GM21526 (cell line): ENCODE measurements around the gene TPST2.

Source experiments
- ATAC-seq: cut with Tn5 transposase; IDR thresholded peaks from one replicate; pipeline ENCODE4 v1.9.1; 2021; ENCODE audit warnings: moderate library complexity; ENCODE audit not compliant: unreplicated experiment, low FRiP score

Gene TPST2

DNA sequence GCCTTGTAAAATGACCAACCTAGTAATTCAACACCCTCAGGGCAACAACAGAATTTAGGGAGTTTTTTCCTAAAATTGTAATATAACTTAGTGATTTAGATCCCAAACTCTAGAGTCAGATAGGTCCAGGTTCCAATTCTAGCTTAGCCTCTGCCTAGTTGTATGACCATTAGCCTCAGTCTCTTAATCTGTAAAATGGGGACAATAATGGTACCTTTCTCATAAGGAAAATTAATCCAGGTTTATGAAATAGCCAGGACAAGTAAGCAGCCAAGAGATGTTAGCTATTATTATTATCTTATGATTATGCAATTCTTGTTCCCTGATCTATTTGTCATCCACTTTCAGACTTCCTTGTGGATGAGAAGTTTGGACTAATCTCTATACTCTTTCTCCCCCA lies 81.8 kb downstream of the TPST2 start:
- ATAC-seq, result no peak

DNA sequence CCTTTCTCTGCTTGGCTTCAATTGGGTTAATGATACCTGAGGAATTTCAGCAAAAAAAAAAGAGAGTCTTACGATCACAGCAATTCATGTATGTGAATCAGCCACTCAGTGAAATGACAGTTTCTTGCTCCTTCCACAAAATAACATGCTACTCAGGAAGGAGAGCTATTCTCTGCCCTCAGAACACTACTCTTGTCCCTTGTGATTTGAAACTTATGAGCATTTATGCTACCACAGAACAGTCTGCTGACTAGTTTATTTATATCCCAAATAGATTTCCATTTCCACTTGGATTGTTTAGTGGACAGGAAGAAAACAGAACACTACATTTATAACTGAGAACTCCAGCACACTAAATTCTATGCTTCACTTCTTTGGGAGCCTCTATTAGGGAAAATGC lies 86.2 kb downstream of the TPST2 start:
- ATAC-seq, result no peak

DNA sequence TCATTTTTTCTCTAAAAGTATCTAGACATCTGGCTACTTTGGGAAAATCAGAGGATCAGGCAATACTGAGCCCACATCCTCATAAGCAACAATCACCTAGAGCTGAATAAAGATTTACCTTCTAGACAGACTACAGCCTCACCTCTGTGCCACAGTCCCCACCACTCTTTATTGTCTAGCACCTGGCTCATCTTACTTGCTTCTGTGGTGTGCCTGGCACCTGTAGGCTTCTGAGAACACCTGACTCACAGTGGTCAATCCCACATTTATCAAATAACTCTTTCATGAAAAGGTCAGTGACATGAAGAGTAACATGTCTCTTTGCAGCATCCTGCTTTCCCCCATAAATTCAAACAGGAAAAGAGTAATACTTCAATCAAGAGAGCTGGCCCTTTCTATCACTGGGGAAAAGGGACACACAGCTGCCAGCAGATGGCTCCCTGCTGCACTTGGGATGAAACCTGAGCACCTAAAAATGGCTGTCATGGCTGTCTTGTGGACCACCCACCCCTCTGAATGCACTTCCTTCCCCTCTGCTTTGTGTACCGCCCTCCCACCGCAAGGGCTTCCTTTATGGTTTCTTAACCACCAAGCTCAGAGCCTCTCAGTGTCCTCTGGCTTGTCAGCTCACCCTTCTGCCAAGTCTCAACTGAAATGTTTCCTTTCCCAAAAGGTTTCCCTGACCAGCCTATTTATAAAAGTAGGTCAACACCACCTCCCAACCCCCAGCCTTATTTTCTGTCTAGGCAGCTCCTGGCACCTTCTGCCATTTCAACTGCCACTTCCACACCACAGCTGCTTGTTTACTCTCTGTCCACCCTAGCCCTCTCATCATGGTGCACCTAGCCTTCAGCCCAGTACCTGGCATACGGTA lies 87.0 kb downstream of the TPST2 start:
- ATAC-seq, result no peak

DNA sequence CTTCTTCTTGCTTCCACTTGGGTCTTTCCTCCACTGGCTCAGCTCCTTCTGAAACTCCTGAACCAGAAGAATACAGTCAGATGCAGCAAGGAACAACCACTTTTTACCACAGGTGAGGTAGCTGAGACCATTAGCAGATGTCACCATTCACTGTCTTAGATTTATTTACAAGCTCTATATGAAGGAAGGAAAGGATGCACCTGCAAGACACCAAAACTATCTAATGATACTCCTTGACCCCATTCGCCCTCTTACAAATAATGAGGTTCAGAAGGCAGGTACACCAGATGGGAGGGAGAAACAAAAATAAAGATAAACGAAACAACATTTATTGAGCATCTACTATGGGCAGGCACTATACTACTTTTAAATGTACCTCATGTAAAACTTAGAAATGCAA lies 87.9 kb downstream of the TPST2 start:
- ATAC-seq, result no peak

DNA sequence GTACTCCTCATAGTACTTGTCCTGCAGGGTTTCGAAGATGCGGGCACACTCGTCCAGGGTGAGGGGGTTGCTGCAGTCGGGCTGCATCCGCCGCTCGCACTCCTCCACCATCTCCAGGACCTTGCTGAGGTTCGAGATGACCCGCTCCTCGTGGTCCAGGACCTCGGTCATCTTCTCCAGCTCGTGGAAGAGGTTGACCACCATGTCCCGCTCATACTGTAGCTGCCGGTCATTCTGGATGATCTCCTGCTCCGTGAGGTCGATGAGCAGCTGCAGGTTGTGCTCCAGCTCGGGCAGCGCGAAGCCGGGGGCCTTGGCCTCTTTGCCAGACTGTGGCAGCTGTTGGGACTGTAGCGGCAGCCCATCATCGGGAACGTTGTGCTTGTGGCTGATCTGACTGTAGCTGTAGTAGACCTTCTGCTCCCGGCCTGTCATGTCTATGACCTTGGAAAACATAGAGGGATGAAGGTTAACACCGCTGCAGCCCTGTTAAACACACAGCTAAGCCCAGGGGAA lies 90.7 kb downstream of the TPST2 start:
- ATAC-seq, result no peak

DNA sequence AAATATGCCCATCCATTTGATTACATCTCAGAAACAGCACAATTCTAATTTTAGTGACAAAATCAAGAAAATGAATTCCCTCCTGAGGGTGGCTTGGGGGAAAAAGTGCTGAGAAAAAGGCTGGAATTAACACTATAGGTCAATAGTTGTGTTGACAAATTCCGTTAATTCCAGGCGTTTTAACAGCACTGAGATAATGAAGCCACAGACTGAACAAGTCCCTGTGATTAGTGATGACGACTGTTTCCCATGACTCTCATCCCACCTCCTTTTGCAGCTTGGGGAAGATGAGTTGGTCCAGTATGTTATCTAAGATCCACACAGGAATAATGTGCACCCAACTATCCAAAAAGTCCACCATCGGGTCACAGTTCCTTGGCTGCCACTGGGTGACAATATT lies 93.5 kb downstream of the TPST2 start:
- no peak for ATAC-seq

DNA sequence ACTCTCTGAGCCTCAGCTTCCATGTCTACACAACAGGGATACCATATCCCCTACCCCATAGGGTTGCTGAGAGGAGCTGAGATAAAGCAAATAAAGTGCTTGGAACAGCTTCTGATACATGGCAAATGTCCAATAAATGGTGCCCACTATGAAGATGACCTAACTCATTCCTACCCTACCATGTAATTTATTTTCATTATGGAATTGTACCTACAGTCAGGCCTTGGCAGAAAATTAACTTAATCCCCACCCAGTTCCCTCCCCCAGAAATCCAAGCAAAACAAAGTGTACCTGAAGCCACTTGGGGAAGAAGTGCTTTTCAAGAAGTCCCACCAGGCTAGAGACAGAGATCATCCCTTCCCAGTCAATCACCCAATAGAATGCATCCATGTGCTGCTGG lies 95.4 kb downstream of the TPST2 start:
- ATAC-seq, result no peak

DNA sequence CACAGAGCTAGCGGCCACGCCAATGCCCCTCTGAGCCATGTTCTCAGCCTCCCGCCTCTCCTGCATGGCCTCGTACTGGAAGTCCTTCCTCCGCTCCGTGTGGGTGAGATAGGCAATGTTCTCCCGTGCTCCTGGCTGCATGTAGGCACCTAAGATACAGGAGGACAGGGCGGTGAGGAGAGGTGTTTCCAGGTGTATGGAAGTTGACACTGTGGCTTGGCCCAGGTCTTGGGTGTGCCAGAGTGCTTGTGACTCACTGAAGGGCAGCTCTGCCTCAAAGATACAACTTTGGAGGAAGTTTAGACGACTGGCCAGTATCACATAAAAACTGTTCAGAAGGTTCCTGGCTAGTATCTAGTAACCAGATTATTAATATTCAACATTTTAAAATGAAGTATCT lies 97.7 kb downstream of the TPST2 start:
- no peak for ATAC-seq

DNA sequence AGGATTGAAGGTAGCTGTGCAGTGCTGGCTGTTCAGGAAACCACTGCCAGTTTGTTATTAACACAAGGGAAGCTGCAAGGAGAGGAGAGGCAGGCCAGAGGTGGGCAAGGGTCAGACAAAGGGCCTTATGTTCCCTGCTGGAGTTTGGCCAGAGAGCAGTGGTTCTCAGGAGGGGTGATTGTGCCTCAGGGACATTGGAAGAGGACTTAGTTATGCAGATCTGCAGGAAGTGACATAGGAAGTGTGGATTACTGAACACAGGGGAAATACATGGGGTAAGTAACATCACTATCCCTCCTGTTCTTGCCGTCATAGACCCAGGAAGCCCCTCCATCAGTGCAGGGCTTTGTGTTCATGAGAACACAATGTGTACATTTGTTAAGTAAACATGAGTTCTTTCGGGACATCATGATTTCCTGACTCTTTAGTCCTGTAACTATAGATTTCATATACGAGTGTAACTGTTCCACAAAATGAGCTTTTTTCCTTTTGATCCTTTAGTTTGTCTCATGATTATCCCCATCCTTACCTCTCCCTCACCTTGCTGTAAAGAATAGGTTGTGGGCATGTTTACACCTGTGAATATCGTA lies 100.4 kb downstream of the TPST2 start:
- no peak for ATAC-seq

DNA sequence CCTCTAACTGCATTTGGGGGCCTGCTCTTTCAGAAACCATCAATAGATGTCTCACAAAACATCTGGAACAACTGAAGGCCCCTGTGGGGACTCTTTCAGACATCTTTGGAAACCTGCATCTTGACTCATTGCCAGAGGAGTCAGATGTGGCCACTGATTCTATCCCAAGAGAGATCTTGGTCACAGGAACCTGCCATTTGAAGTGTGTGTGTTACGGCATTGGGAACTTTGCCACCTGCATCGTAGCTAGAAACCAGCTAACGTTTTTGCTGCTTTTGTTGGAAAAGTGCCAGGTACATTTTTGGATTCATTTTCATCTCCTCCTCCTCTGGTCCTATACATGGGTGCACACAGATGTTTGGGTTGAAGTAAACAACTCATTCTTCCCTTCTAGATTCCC lies 101.9 kb downstream of the TPST2 start:
- ATAC-seq, result no peak

DNA sequence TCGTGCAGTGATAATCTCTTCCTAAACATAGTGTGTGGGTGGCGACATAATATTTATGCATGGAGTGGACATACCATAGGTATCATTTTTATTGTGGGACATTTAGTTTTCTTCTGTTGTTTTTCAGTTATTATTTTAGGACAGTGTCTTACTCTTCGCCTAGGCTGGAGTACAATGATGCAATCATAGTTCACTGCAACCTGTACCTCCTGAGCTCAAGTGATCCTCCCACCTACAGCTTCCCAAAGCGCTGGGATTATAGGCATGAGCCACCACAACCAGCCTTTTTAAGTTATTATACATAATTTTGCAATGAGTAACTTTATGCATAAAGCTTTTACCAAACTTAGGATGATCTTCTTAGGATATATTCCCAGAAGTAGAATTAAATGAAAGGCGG lies 103.5 kb downstream of the TPST2 start:
- no peak for ATAC-seq

DNA sequence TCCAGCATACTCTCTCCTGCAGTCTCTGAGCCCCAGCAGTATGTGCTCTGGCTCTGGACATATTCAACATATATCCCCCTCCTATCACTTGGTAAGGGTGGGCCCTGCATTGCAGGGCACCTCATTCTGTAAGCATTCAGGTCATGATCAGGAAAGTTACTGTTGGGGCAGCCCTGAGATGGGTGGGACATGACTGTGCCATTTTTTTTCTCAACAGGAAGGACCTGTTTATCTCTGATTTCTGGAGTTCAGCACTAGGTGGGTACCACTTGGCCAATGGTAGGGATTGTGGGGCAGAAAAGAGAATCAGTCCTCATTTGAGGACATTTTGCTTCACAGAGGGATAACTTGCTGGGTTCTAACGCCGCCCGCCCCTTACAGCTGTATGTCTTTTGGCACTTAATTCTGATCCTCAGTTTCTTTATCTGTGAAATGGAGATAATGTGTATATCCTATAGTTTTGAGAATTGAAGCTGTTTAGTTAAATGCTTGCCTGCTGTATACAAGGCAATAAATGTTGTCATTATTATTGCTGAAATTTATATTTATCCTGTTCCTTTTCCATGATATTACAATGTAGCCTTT lies 104.0 kb downstream of the TPST2 start:
- ATAC-seq, result no peak

DNA sequence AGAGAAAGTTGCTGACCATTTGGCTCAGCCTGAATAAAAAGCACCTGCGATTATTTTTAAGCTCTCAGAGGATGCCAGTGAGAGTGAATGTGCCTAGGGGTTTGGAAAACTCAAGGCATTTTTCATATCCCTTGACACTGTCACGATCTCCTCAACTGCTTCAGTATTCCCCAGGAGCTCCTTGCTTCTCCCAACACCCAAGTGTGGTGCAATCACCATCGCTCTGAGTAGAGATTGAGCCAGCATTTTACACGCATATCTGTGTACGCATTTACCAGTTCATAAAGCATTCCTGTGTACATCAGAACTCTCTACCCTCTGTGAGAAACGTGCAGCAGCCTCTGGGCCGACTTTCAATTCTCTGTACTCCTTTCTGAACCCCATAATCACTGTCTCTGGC lies 104.9 kb downstream of the TPST2 start:
- ATAC-seq, result no peak

DNA sequence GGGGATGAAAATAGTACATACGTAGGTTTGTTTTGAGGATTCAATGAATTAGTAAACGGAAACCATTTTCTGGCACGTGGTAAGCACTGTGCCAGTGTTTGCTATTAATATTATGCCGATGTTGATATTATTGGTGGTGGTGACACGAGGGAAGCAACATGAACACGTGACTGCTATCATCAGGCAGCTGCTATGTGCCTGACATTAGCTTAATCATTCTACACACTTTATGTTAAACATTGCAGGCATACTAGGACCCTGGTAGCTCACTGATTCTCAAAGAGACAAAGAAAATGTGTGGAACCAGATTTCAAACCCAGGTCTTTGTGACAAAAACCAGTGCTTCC lies 105.6 kb downstream of the TPST2 start:
- no peak for ATAC-seq

DNA sequence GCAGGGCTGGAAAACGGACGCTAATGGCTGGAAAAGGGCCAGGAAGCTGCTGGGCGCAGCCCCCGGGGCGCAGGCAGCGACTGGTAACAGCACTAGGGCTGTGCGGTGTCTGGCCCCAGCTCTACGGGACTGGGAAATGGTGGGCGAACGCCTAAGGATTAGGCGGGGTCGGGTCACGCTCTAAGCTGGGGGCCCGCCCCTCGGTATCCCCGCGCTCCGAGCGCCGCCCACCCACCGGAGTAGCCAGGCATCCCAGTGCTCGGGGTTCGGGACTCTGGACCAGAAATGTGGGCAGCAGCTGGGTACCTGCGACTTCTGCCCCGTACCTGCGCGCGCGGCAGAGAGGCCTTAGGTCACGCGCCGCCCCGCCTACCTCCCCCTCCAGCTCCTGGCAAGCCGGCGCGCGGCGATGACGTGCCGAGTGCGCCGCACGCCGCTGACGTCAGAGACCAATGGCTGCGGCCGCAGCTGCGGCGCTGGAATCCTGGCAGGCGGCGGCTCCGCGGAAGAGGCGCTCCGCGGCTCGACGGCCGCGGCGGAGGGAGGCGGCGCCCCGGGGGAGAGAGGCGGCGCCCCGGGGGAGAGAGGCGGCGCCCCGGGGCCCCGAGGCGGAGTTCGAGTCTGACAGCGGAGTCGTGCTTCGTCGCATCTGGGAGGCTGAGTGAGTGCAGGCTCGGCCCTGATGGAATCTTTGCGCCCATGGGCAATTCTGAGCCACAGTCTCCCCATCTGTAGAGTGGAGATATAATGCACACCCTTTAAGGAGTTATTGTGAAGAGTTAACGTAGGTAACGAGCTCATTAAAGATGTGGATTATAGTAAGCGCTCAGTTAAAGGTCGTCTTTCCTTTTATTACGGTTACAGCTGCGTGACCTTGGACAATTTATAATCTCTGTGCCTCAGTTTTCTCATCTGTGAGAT lies 106.2 kb downstream of the TPST2 start, which contains the start of the genes HPS4 and SRRD:
Gene HPS4 (minus strand): TSS at position 345 of the 921 bp plus-strand sequence. CDS start 2,021 bp downstream, outside the sequence.
Gene SRRD (plus strand): TSS at position 439 of the 921 bp plus-strand sequence. CDS start 14 bp downstream, at position 453.
- ATAC-seq, result peak; percentile 54

DNA sequence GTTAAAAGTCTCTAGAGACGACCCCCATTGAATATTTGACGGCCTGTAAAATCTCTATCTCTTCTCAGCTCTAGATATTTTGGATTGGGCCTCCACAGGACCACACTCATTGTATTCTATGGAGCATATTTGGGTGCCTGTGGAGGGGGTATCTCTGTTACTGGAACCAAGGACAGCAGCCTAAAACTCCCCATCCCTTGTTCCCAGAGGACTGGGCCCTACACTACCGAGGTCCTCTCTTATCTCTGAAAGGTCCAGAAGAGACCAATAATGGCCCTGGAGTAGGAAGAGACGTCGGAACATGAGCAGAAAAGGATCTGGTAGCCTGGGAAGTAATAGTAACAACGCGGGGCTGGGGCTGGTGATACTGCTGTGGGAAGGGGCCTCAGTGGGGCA lies 106.9 kb downstream of the TPST2 start:
- ATAC-seq, result no peak

DNA sequence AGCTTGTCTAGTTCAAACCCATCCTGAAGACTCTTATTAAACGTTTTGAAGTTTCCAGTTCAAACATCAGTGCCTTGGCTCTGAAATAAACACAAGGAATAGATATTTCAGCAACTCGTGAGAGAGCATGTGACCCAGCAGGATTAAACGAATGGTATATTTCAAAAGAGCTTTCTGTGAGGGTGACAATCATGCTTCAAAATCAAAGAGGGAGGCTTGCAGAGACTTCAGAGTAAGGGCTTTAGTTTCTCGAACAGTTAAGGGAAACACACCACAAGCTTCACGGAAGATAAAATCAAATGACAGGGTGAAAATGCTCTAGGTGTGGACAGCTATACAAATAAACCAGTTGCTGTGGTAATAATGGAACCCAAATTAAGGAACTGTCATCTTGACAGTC lies 107.8 kb downstream of the TPST2 start:
- no peak for ATAC-seq

DNA sequence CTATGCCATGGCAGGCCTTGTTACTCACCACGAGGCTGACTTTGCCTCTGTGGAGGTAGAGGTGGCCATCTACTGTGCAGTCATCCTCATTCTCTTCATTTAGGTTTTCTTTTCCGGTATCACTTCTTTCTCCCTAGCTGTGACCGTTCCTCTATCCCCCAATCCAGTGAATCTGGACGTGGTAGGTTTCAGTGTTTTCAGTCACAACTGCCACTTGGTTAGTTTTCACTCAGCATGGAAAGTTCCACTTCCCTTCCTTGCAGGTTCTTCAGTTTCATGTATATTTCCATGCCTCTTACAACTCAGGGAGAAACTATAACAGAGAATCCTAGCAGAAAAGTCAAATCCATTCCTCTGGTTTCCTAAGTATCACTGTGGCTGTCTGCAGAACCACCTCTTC lies 108.2 kb downstream of the TPST2 start:
- ATAC-seq, result no peak

DNA sequence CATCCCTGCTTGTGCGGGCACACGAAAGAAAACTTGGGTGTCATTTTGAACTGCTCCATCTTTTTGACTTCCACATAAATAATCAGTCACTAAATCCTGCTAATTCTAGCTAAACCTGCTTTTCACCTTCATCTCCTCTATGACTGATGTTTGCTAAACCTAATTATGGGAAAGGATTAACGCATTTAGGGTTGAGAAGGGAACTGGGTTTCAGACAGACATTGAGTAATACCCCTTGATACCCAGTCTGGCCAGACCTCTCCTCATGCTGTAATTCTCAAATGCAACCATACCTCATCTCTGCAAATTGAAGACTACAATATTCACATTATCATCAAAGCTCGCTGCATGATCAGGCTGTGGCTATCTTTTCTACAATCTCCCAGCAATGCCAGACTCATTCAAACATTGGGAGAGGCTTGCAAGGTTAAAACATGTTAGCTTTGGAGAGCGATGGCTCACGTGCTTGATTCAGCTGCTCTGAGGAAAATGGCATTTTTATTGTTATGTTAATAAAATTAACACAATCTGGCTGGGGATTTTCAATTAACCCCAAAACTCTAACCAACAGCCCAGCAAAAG lies 108.7 kb downstream of the TPST2 start:
- ATAC-seq, result no peak

DNA sequence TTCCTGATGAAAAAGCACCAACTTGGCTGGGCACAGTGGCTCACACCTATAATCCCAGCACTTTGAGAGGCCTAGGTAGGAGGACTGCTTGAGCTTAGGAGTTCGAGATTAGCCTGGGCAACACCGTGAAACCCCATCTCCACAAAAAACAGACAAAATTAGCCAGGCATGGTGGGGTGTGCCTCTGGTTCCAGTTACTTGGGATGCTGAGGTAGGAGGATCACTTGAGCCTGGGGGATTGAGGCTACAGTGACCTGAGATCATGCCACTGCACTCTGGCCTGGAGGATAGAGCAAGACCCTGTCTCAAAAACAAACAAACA lies 109.4 kb downstream of the TPST2 start:
- no peak for ATAC-seq
